WTC11 (cell line): ENCODE data around the gene CACNG4.

ENCODE experiments used
- ATF2 ChIP-seq: sonication (generic); formaldehyde crosslinking; IDR thresholded peaks from 2 replicates; pipeline ENCODE4 v1.8.1; 2022; ENCODE audit warnings: low read depth, missing genetic modification reagents, borderline replicate concordance
- CTCF ChIP-seq: fragments of 200-600 bp; IDR thresholded peaks from 2 replicates; pipeline ENCODE4 v1.8.0; 2022; ENCODE audit warnings: antibody characterized with exemption
- ELF4 ChIP-seq: sonication (generic); formaldehyde crosslinking; IDR thresholded peaks from 2 replicates; pipeline ENCODE4 v1.8.1; 2022; ENCODE audit warnings: low read depth, mild to moderate bottlenecking, moderate library complexity, missing genetic modification reagents
- RELA ChIP-seq: sonication (generic); formaldehyde crosslinking; IDR thresholded peaks from 2 replicates; pipeline ENCODE4 v1.8.1; 2022; ENCODE audit warnings: missing genetic modification reagents, mild to moderate bottlenecking, borderline replicate concordance
- SMAD4 ChIP-seq: sonication (generic); formaldehyde crosslinking; IDR thresholded peaks from 2 replicates; pipeline ENCODE4 v1.8.0; 2022; ENCODE audit warnings: mild to moderate bottlenecking, missing genetic modification reagents
- SP1 ChIP-seq: sonication (generic); formaldehyde crosslinking; conservative IDR thresholded peaks from 2 replicates; pipeline ENCODE4 v1.8.1; 2022; ENCODE audit warnings: missing genetic modification reagents
- TEAD4 ChIP-seq: sonication (generic); formaldehyde crosslinking; IDR thresholded peaks from 2 replicates; pipeline ENCODE4 v1.8.0; 2022; ENCODE audit warnings: mild to moderate bottlenecking, missing genetic modification reagents
- USF1 ChIP-seq: sonication (generic); formaldehyde crosslinking; IDR thresholded peaks from 2 replicates; pipeline ENCODE4 v1.8.0; 2022; ENCODE audit warnings: mild to moderate bottlenecking, missing genetic modification reagents
- USF2 ChIP-seq: sonication (generic); formaldehyde crosslinking; IDR thresholded peaks from 2 replicates; pipeline ENCODE4 v1.8.1; 2023; ENCODE audit warnings: mild to moderate bottlenecking, missing genetic modification reagents, moderate library complexity
- ZNF138 ChIP-seq: sonication (generic); formaldehyde crosslinking; conservative IDR thresholded peaks from 2 replicates; pipeline ENCODE4 v1.8.1; 2022; ENCODE audit warnings: mild to moderate bottlenecking, moderate library complexity, missing genetic modification reagents
- ZNF416 ChIP-seq: fragments of 250-450 bp; sonication (Bioruptor Pico); IDR thresholded peaks from 2 replicates; pipeline ENCODE4 v1.9.0; 2021; ENCODE audit warnings: mild to moderate bottlenecking, inconsistent platforms

GRCh38 chr17:67074781-67075180, 110.3 kb downstream of the CACNG4 start:
- TF ChIP-seq CTCF (no peak), SMAD4 (CRISPR knock-in tag) (no peak), SP1 (no peak), USF2 (no peak), USF1 (CRISPR knock-in tag) (no peak), ZNF416 (CRISPR knock-in tag) (no peak), RELA (no peak), ELF4 (CRISPR knock-in tag) (no peak), TEAD4 (CRISPR knock-in tag) (no peak), ZNF138 (CRISPR knock-in tag) (no peak), ATF2 (CRISPR knock-in tag) (no peak)
